Astrocyte of the cerebellum (primary cell): Measurements from ENCODE around the gene PPDPF.
"Not testable (repeated sequence)": the region's sequence is repeated elsewhere in the genome, so short reads cannot be mapped to it uniquely, and the experiment has no call there.

Experiments
- DNase-seq: peaks from one replicate; pipeline ENCODE4 v3.0.0-alpha.2; 2011; ENCODE audit warnings: low read depth
- H3K4me3 ChIP-seq: 2 replicates; pipeline ENCODE4 v1.5.1; 2011; ENCODE audit warnings: mild to moderate bottlenecking, low read depth, low read length, moderate library complexity
- in situ Hi-C: cut with HindIII; loops from 2 replicates; pipeline ENCODE4 v1.10.0; 2017; ENCODE audit warnings: low sequenced_read_pairs
- TF ChIP-seq, protein P1 (sequence below): IDR thresholded peaks from 2 replicates; pipeline ENCODE4 v1.5.1; 2012; ENCODE audit warnings: low read length, low read depth, moderate library complexity, mild to moderate bottlenecking; ENCODE audit errors: missing control alignments

The PPDPF gene

DNA sequence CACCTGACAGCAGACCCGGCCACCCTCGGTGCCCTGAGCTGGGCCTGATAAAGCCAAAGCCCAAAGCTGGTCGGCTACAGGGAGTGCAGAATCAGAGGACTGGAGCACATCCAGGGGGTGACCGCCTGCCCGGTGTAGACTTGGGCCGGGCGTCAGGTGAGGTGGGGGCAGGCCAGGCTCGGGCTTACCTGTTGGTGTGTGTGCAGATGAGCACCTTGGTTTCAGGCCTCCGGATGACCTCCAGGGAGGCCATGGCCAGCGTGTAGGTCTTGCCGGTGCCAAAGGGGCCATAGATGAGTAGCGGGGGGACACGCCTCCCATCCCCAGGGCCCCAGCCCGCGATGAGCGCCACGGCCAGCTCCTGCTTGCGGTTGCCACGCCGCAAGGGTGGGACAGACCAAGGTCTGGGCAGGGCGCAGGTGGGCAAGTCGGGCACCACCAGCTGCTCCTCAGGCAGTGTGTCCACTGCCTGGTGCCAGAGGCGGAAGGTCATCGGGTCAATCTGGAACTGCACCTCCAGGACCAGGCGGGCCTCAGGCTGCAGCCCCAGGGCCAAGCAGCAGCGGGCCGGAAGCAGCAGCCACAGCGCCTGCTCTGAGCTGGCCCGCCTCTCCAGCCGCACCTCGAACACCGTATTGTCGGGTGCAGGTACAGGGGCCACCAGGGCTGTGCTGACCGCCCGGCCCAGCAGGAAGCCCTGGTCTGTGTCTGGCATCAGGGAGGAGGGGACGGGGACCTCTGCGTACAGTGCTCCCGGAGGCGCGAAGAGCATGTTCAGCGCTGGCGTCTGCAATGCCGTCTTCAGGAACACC is 47.8 kb downstream of the PPDPF start:
- no peak overlapping the region for H3K4me3 ChIP-seq
- TF ChIP-seq, protein P1, sequence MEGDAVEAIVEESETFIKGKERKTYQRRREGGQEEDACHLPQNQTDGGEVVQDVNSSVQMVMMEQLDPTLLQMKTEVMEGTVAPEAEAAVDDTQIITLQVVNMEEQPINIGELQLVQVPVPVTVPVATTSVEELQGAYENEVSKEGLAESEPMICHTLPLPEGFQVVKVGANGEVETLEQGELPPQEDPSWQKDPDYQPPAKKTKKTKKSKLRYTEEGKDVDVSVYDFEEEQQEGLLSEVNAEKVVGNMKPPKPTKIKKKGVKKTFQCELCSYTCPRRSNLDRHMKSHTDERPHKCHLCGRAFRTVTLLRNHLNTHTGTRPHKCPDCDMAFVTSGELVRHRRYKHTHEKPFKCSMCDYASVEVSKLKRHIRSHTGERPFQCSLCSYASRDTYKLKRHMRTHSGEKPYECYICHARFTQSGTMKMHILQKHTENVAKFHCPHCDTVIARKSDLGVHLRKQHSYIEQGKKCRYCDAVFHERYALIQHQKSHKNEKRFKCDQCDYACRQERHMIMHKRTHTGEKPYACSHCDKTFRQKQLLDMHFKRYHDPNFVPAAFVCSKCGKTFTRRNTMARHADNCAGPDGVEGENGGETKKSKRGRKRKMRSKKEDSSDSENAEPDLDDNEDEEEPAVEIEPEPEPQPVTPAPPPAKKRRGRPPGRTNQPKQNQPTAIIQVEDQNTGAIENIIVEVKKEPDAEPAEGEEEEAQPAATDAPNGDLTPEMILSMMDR = no peak
- in situ Hi-C loops = no loop called here
- DNase-seq = no peak

DNA sequence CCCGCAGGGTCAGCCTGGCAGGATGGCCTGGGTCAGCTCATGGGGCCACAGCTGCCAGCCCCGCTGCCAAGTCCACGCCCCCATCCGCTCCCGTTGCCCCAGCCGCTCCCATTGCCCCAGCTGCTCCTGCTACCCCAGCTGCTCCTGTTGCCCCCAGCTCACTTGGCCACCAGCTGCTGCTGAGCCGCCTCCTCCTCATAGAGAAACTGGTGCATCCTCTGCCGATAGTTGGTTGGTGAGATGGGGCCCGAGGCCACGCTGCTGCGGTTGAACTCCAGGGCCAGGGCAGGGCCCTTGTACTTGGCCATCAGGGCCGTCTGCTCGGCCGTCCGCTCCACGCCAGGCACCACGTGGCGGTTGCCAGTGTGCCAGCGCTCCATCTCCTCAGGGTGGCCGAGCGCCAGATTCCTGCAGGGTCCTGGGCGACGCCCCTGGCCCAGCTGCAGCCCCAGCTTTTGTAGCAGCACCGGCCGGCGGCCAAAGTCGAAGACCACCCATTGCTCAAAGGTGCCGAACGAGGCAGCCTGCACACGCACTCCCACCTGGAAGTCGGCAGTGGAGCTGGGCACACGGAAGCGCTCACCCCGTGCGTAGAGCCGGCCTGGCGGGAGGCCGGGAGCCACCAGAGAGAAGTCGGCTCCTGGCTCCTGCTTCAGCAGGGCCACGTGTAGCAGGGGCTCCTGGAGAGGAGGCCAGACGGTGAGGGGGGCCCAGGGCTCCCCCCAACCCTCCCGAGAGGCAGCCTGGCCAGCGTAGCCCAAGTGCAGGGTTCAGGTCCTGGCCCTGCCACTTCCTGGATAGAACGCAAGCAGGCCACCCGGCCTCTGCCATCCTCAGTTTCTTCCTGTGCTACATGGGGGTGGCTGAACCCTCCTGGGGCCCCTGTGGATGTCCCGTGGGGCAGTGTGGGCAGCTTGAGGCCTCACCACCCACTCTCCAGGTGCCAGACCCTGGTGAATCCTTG is 48.7 kb downstream of the PPDPF start:
- no peak overlapping the region for H3K4me3 ChIP-seq
- TF ChIP-seq, protein P1 = no peak
- no peak for DNase-seq
- in situ Hi-C loops = no loop called here

DNA sequence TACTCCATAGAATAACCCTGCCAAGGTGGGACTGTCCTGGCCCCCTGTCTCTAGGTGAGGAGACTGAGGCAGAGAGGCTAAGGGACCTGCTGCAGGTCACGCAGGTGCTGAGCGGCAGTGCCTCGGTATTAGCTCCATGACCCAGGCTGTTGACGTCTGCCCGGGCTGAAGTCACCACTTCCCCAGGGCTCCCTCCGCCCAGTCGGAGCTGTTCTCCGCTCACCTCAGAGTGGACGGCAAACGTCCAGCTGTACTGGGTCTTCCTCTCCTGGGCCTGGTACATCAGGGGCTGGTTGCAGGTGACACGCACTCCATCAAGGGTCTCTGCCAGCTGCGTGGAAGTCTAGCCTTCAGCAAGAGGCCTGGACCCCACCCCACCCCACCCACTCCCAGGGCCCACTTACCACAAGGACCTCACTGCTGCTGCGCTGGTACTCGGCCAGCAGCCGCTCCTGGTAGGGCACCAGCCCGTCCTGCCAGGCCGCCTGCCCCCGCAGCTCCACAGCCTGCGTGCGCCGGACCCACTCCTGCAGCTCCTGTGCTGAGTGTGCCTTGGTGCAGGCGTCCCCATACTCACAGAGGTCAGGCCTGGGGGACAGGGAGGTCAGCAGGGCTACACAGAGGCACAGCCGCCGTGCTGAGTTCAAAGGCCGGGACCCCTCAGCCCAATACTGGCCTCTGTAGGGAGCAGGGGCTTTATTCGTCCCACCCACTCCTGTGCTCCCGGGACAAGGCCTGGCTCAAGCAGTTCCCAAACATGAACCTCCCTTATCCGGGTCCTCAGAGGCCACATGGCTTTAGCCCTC is 49.9 kb downstream of the PPDPF start:
- no peak overlapping the region for H3K4me3 ChIP-seq
- no peak for DNase-seq
- TF ChIP-seq, protein P1 = no peak
- in situ Hi-C loops = no loop called here

DNA sequence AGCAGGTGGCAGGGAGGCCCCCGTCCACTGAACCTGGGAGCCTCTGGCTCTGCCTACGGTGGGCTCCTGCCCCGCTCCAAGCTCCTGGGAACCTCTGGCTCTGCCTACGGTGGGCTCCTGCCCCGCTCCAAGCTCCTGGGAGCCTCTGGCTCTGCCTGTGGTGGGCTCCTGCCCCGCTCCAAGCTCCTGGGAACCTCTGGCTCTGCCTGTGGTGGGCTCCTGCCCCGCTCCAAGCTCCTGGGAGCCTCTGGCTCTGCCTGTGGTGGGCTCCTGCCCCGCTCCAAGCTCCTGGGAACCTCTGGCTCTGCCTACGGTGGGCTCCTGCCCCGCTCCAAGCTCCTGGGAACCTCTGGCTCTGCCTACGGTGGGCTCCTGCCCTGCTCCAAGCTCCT is 50.5 kb downstream of the PPDPF start:
- DNase-seq, H3K4me3 ChIP-seq, in situ Hi-C loops: not testable (repeated sequence)
